ENCODE results near the gene SLCO3A1.

SLCO3A1 gene

GRCh38 chr15:91867581-91868026 is 14.1 kb downstream of the SLCO3A1 start (continued):
- no peak for TF ChIP-seq ZNF398 (tag by site-specific recombination; IDR thresholded peaks at IDR 0.05)
- TF ChIP-seq ZNF248 (tag by site-specific recombination; IDR thresholded peaks at IDR 0.05), result no peak
- no peak for TF ChIP-seq CTCF (tag by site-specific recombination; IDR thresholded peaks at IDR 0.05)
- TF ChIP-seq ZNF560 (tag by site-specific recombination; IDR thresholded peaks at IDR 0.05; ENCODE audit: borderline replicate concordance), result no peak
- TF ChIP-seq ZNF223 (tag by site-specific recombination; IDR thresholded peaks at IDR 0.05), result no peak

GRCh38 chr15:91870876-91871537 is 17.5 kb downstream of the SLCO3A1 start:
- H3K4me1 ChIP-seq (ENCODE audit: control insufficient read depth, insufficient read depth, low read length), result no peaks in the 10 kb centered on the region
- CTCF ChIA-PET, result no interaction called here
- TF ChIP-seq ZFP41 (tag by site-specific recombination; IDR thresholded peaks at IDR 0.05; ENCODE audit: borderline replicate concordance), result no peak
- TF ChIP-seq ZNF114 (tag by site-specific recombination; IDR thresholded peaks at IDR 0.05), result no peak
- no peak for TF ChIP-seq ZBTB17 (tag by site-specific recombination; IDR thresholded peaks at IDR 0.05)
- TF ChIP-seq ZNF148 (tag by site-specific recombination; IDR thresholded peaks at IDR 0.05; ENCODE audit: borderline replicate concordance), result no peak
- TF ChIP-seq ZNF274 (IDR thresholded peaks at IDR 0.05; ENCODE audit: low read length), result no peak
- no peak for TF ChIP-seq ZNF274 (tag by site-specific recombination; IDR thresholded peaks at IDR 0.05; ENCODE audit: borderline replicate concordance)
- no peak for TF ChIP-seq ZNF670 (tag by site-specific recombination; IDR thresholded peaks at IDR 0.05; ENCODE audit: low read depth)
- no peak for TF ChIP-seq PRDM1 (tag by site-specific recombination; IDR thresholded peaks at IDR 0.05)
- TF ChIP-seq ZNF169 (tag by site-specific recombination; IDR thresholded peaks at IDR 0.05), result no peak
- no peak for TF ChIP-seq ZNF341 (tag by site-specific recombination; IDR thresholded peaks at IDR 0.05; ENCODE audit: low read depth)
- TF ChIP-seq YY2 (tag by site-specific recombination; IDR thresholded peaks at IDR 0.05), result no peak
- TF ChIP-seq ZNF140 (tag by site-specific recombination; IDR thresholded peaks at IDR 0.05), result no peak
- no peak for TF ChIP-seq BCL11B (tag by site-specific recombination; IDR thresholded peaks at IDR 0.05; ENCODE audit: low read depth)
- no peak for TF ChIP-seq ZNF37A (tag by site-specific recombination; IDR thresholded peaks at IDR 0.05)
- H3K4me3 ChIP-seq (ENCODE audit: low read depth, low read length), result no peak overlapping the region
- POLR2A ChIA-PET, result no interaction called here
- H3K9me3 ChIP-seq (ENCODE audit: control insufficient read depth, insufficient read depth, low read depth, low read length), result no peaks in the 10 kb centered on the region
- H3K36me3 ChIP-seq (ENCODE audit: control insufficient read depth in 2 of 2, insufficient read depth in 1 of 2, low read length in 2 of 2), result no peaks in the 10 kb centered on the region
- H3K27ac ChIP-seq (ENCODE audit: extremely low read depth, low read depth, low read length), result no peak overlapping the region
